HCT116 (cell line): ENCODE data around the gene RADX. TPM values are rescaled to one million over a fixed set of nuclear protein-coding genes. Genes with fewer than 3 reads are reported as not detected.

Experiments
- ATAC-seq: fragments of 200-7000 bp; cut with Tn5 transposase; 2 replicates; pipeline ENCODE4 v1.9.1; 2020; ENCODE audit warnings: mild to moderate bottlenecking, moderate library complexity
- BruUV-seq: library from RNA; stranded (reverse); fragments of 400-500 nt; replicated peaks from 2 replicates; lab custom pipeline; 2021; lab: Mats Ljungman, UMichigan
- CTCF ChIA-PET: fragments of 300-600 bp; sonication (Branson Sonifier 250); formaldehyde crosslinking; loops from one replicate; lab custom pipeline; 2021; ENCODE audit warnings: antibody characterized with exemption; lab: Charles Lee
- POLR2A ChIA-PET: fragments of 300-600, 350-600 bp; sonication (Branson Sonifier 250); formaldehyde crosslinking; loops from one replicate; lab custom pipeline; 2021; ENCODE audit warnings: antibody characterized with exemption; lab: Charles Lee
- RAD21 ChIA-PET, 2 experiments: fragments of 300-600 bp; sonication (Branson Sonifier 250); formaldehyde crosslinking; loops; one replicate each; lab custom pipeline; 2023; ENCODE audit warnings: low total read pairs in 2 of 2; ENCODE audit not compliant: uncharacterized antibody in 2 of 2, unreplicated experiment in 2 of 2, low non-redundant PET in 1 of 2; lab: Charles Lee
- DNase-seq: peaks from one replicate; pipeline ENCODE4 v3.0.0-alpha.2; 2010; ENCODE audit warnings: low read depth, low spot score
- H2AFZ ChIP-seq: fragments of 200-600 bp; shearing (Covaris generic), sonication (generic); 2 replicates; pipeline ENCODE4 v1.6.1; 2017; ENCODE audit warnings: low read depth, mixed run types, mixed read lengths, antibody characterized with exemption, low read length; ENCODE audit not compliant: poor library complexity, severe bottlenecking
- H3K27ac ChIP-seq: 2 replicates; pipeline ENCODE4 v1.5.1; 2012; ENCODE audit warnings: low read depth, low read length
- H3K27me3 ChIP-seq: fragments of 200-600 bp; sonication (generic); 2 replicates; pipeline ENCODE4 v1.6.1; 2016; ENCODE audit warnings: mixed run types, low read length, mixed read lengths; ENCODE audit not compliant: insufficient read depth
- H3K36me3 ChIP-seq, 2 experiments: fragments of 200-500 bp in 1 of 2; fragments of 200-600 bp in 1 of 2; sonication (Bioruptor generic) in 1 of 2; sonication (generic) in 1 of 2; 2 replicates each; pipeline versions ENCODE4 v1.5.1 to v1.6.1; 2014 to 2016; ENCODE audit warnings: low read length in 2 of 2, inconsistent platforms in 1 of 2, mixed read lengths in 1 of 2, mixed run types in 1 of 2; ENCODE audit not compliant: insufficient read depth in 2 of 2, control insufficient read depth in 1 of 2
- H3K4me1 ChIP-seq, 2 experiments: fragments of 200-600 bp in 1 of 2; sonication (generic) in 1 of 2; 2 replicates each; pipeline versions ENCODE4 v1.5.1 to v1.6.1; 2012 to 2017; ENCODE audit warnings: low read length in 2 of 2, inconsistent platforms in 1 of 2, mild to moderate bottlenecking in 1 of 2, mixed read lengths in 1 of 2, mixed run types in 1 of 2, moderate library complexity in 1 of 2; ENCODE audit not compliant: insufficient read depth in 2 of 2, control insufficient read depth in 1 of 2
- H3K4me2 ChIP-seq: fragments of 200-600 bp; sonication (generic); 2 replicates; pipeline ENCODE4 v1.6.1; 2017; ENCODE audit warnings: mixed run types, low read length, mixed read lengths
- H3K4me3 ChIP-seq, 2 experiments: fragments of 200-600 bp in 1 of 2; sonication (generic) in 1 of 2; replicated peaks in 1 of 2; 2 replicates each; pipeline ENCODE4 v1.5.1; 2011 to 2016; ENCODE audit warnings: low read length in 2 of 2, control low read depth in 1 of 2, low read depth in 1 of 2, mild to moderate bottlenecking in 1 of 2, mixed read lengths in 1 of 2, mixed run types in 1 of 2
- H3K79me2 ChIP-seq: fragments of 200-600 bp; sonication (generic); 2 replicates; pipeline ENCODE4 v1.6.1; 2017; ENCODE audit warnings: mild to moderate bottlenecking, mixed run types, low read length, moderate library complexity, mixed read lengths; ENCODE audit not compliant: insufficient read depth
- H3K9ac ChIP-seq: fragments of 200-600 bp; sonication (generic); 2 replicates; pipeline ENCODE4 v1.6.1; 2016; ENCODE audit warnings: low read length, mixed read lengths
- H3K9me2 ChIP-seq: fragments of 200-600 bp; sonication (generic), shearing (Covaris generic); 2 replicates; pipeline ENCODE4 v1.6.1; 2017; ENCODE audit warnings: mixed run types, mild to moderate bottlenecking, moderate library complexity; ENCODE audit not compliant: insufficient read depth
- H3K9me3 ChIP-seq, 2 experiments: fragments of 200-500 bp in 1 of 2; fragments of 200-600 bp in 1 of 2; sonication (Bioruptor generic) in 1 of 2; sonication (generic) in 1 of 2; 2 replicates each; pipeline ENCODE4 v1.6.1; 2014 to 2017; ENCODE audit warnings: low read length in 2 of 2, mixed read lengths in 2 of 2, inconsistent platforms in 1 of 2, low read depth in 1 of 2, mild to moderate bottlenecking in 1 of 2, mixed run types in 1 of 2, moderate library complexity in 1 of 2; ENCODE audit not compliant: control insufficient read depth in 1 of 2, insufficient read depth in 1 of 2
- H4K20me1 ChIP-seq: fragments of 200-600 bp; sonication (generic), shearing (Covaris generic); 2 replicates; pipeline ENCODE4 v1.6.1; 2017; ENCODE audit warnings: mixed run types, mild to moderate bottlenecking, moderate library complexity; ENCODE audit not compliant: insufficient read depth
- CBX3 ChIP-seq: IDR thresholded peaks from 2 replicates; pipeline ENCODE4 v1.6.1; 2012; ENCODE audit warnings: low read depth
- CEBPB ChIP-seq: IDR thresholded peaks from 2 replicates; pipeline ENCODE4 v1.6.1; 2012; ENCODE audit warnings: low read depth
- CTCF ChIP-seq, 3 experiments: fragments of 200-600 bp in 1 of 3; sonication (generic) in 1 of 3; IDR thresholded peaks in 2 of 3; conservative IDR thresholded peaks in 1 of 3; 2 replicates each; pipeline ENCODE4 v1.5.1; 2012 to 2017; ENCODE audit warnings: low read depth in 2 of 3, low read length in 2 of 3, antibody characterized with exemption in 1 of 3, borderline replicate concordance in 1 of 3, control low read depth in 1 of 3, mild to moderate bottlenecking in 1 of 3, mixed read lengths in 1 of 3, mixed run types in 1 of 3, moderate library complexity in 1 of 3; ENCODE audit not compliant: insufficient read depth in 1 of 3
- EGR1 ChIP-seq: IDR thresholded peaks from 2 replicates; pipeline ENCODE4 v1.6.1; 2012; ENCODE audit warnings: low read depth
- ELF1 ChIP-seq: IDR thresholded peaks from 2 replicates; pipeline ENCODE4 v1.6.1; 2012; ENCODE audit warnings: low read depth, borderline replicate concordance
- EZH2 ChIP-seq: fragments of 200-600 bp; sonication (generic); IDR thresholded peaks from 2 replicates; pipeline ENCODE4 v1.6.1; 2017; ENCODE audit warnings: antibody characterized with exemption, mixed run types
- EZH2phosphoT487 ChIP-seq: fragments of 200-600 bp; IDR thresholded peaks from 2 replicates; pipeline ENCODE4 v1.6.1; 2018; ENCODE audit warnings: antibody characterized with exemption, borderline replicate concordance
- FOSL1 ChIP-seq: IDR thresholded peaks from 2 replicates; pipeline ENCODE4 v1.6.1; 2012; ENCODE audit warnings: low read depth
- JUND ChIP-seq: IDR thresholded peaks from 2 replicates; pipeline ENCODE4 v1.6.1; 2012
- POLR2A ChIP-seq: IDR thresholded peaks from 2 replicates; pipeline ENCODE4 v1.7.0; 2011; ENCODE audit warnings: borderline replicate concordance; ENCODE audit not compliant: insufficient read depth, insufficient read length; ENCODE audit errors: extremely low read depth
- POLR2AphosphoS5 ChIP-seq: IDR thresholded peaks from 2 replicates; pipeline ENCODE4 v1.6.1; 2011; ENCODE audit warnings: mild to moderate bottlenecking, low read depth, low read length, moderate library complexity
- RAD21 ChIP-seq: IDR thresholded peaks from 2 replicates; pipeline ENCODE4 v1.6.1; 2012; ENCODE audit warnings: low read depth, mild to moderate bottlenecking
- REST ChIP-seq: IDR thresholded peaks from 2 replicates; pipeline ENCODE4 v1.6.1; 2012; ENCODE audit warnings: low read depth
- SIN3A ChIP-seq: IDR thresholded peaks from 2 replicates; pipeline ENCODE4 v1.6.1; 2012; ENCODE audit warnings: low read depth
- SP1 ChIP-seq: IDR thresholded peaks from 2 replicates; pipeline ENCODE4 v1.6.1; 2012; ENCODE audit warnings: low read depth
- SRF ChIP-seq: IDR thresholded peaks from 2 replicates; pipeline ENCODE4 v1.6.1; 2012; ENCODE audit warnings: low read depth
- YY1 ChIP-seq: IDR thresholded peaks from 2 replicates; pipeline ENCODE4 v1.6.1; 2011; ENCODE audit warnings: low read length, low read depth, moderate library complexity, mild to moderate bottlenecking; ENCODE audit not compliant: insufficient replicate concordance; ENCODE audit errors: extremely low read depth
- ZFX ChIP-seq: fragments of 450-650 bp; IDR thresholded peaks from 2 replicates; pipeline ENCODE4 v1.6.1; 2017
- ZNF274 ChIP-seq: fragments of 200-500 bp; sonication (Bioruptor generic); IDR thresholded peaks from 2 replicates; pipeline ENCODE4 v1.6.1; 2014; ENCODE audit warnings: mild to moderate bottlenecking, low read depth, low read length, inconsistent platforms
- intact Hi-C: fragments of 100-400 bp; cut with micrococcal nuclease; formaldehyde crosslinking; loops from 2 replicates; pipeline ENCODE4 v1.10.0; 2022
- total RNA-seq: library from RNA; stranded (reverse); gene quantifications from one replicate; pipeline ENCODE4 v1.2.1, GENCODE V29; 2021; ENCODE audit not compliant: unreplicated experiment
- TF ChIP-seq, protein P1 (sequence below): IDR thresholded peaks from 2 replicates; pipeline ENCODE4 v1.6.1; 2012
- TF ChIP-seq, protein P2 (sequence below): IDR thresholded peaks from 2 replicates; pipeline ENCODE4 v1.6.1; 2012

The RADX gene
- total RNA-seq, 1 experiment from 2014 or later: 8.0 TPM

- Histone ChIP-seq H3K4me1 (peaks cover 8 to 28% of the 10 kb centered on the region in 2 experiments; a peak in 3 of 4 replicates), H3K9me2 (no peaks in the 10 kb centered on the region), H3K27me3 (no peaks in the 10 kb centered on the region), H3K4me3 (peak overlapping the region in 1 of 2 experiments; percentile 34; a peak in 2 of 4 replicates), H2AFZ (peak overlapping the region; percentile 74), H3K4me2 (peak overlapping the region; percentile 73), H3K27ac (peak overlapping the region; percentile 55; the same call in 1 of the 2 replicates), H3K79me2 (no peaks in the 10 kb centered on the region), H4K20me1 (no peaks in the 10 kb centered on the region), H3K36me3 (no peaks in the 10 kb centered on the region), H3K9ac (peak overlapping the region; percentile 48), H3K9me3 (no peaks in the 10 kb centered on the region)
- intact Hi-C loops: no loop called here
- CTCF ChIA-PET: no interaction called here
- RAD21 ChIA-PET: no interaction called here
- POLR2A ChIA-PET: no interaction called here
- no TSS peak for BruUV-seq
- DNase-seq: peak; percentile 79
- ATAC-seq: peak; percentile 96
- TF ChIP-seq EZH2phosphoT487: no peak
- TF ChIP-seq SIN3A: peak; percentile 80
- TF ChIP-seq, protein P1, sequence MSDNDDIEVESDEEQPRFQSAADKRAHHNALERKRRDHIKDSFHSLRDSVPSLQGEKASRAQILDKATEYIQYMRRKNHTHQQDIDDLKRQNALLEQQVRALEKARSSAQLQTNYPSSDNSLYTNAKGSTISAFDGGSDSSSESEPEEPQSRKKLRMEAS: peak; percentile 51
- no peak for TF ChIP-seq ELF1
- peak; percentile 14 for TF ChIP-seq YY1
- TF ChIP-seq SRF: peak; percentile 81
- no peak for TF ChIP-seq REST
- no peak for TF ChIP-seq POLR2A
- TF ChIP-seq, protein P2, sequence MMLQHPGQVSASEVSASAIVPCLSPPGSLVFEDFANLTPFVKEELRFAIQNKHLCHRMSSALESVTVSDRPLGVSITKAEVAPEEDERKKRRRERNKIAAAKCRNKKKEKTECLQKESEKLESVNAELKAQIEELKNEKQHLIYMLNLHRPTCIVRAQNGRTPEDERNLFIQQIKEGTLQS: no peak
- TF ChIP-seq CTCF (IDR thresholded peaks at IDR 0.05 in 2 of 3, conservative IDR thresholded peaks at IDR 0.05 in 1 of 3; ENCODE audit: borderline replicate concordance in 1 of 3, insufficient read depth in 1 of 3, low read depth in 2 of 3, low read length in 2 of 3): no peak
- TF ChIP-seq RAD21: 0 out of 2 replicates have a peak, but pooled peaks have one; percentile 25
- no peak for TF ChIP-seq POLR2AphosphoS5
- TF ChIP-seq JUND: peak; percentile 92
- TF ChIP-seq CEBPB: peak; percentile 59
- no peak for TF ChIP-seq EZH2
- no peak for TF ChIP-seq ZNF274
- peak; percentile 88 for TF ChIP-seq EGR1
- TF ChIP-seq FOSL1: peak; percentile 96
- peak; percentile 76 for TF ChIP-seq CBX3
- TF ChIP-seq SP1: peak; percentile 78
- TF ChIP-seq ZFX: no peak
These were observed 96.1 kb downstream of the RADX start for GRCh38 chrX:106707771-106708454.
